ENCODE data around the gene OR10X1.

OR10X1 gene

DNA sequence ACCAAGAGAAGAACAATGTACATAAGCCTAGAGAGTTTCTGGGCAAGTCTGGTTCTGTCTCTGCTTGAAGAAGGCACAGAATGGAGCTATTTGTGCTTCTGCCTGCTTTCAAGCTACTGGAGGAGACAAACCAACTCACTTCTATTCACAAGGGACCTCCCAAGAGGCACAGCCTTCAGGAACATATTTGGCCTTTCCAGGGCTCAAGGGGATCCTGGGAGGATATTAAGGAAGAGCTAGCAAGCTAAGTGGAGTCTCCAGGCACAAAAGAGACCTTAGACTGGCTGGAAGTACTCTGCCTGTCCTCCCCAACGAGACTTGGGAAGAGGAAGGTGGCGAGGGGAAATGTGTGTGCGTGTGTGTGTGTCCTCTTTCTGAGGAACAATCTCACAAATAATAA, 25.3 kb downstream of the OR10X1 start, which contains the start of gene OR6Y1:
Gene OR6Y1, minus strand, starts transcription at position 54 of the 400 bp plus-strand sequence. CDS start 6,300 bp downstream, outside the sequence.
- TF ChIP-seq, protein P1, sequence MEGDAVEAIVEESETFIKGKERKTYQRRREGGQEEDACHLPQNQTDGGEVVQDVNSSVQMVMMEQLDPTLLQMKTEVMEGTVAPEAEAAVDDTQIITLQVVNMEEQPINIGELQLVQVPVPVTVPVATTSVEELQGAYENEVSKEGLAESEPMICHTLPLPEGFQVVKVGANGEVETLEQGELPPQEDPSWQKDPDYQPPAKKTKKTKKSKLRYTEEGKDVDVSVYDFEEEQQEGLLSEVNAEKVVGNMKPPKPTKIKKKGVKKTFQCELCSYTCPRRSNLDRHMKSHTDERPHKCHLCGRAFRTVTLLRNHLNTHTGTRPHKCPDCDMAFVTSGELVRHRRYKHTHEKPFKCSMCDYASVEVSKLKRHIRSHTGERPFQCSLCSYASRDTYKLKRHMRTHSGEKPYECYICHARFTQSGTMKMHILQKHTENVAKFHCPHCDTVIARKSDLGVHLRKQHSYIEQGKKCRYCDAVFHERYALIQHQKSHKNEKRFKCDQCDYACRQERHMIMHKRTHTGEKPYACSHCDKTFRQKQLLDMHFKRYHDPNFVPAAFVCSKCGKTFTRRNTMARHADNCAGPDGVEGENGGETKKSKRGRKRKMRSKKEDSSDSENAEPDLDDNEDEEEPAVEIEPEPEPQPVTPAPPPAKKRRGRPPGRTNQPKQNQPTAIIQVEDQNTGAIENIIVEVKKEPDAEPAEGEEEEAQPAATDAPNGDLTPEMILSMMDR (IDR thresholded peaks at IDR 0.05; ENCODE audit: borderline replicate concordance, insufficient read depth, low read depth, low read length) = no peak
- H3K4me3 ChIP-seq (ENCODE audit: low read depth, low read length) = no peak within 1 kb of the TSS

DNA sequence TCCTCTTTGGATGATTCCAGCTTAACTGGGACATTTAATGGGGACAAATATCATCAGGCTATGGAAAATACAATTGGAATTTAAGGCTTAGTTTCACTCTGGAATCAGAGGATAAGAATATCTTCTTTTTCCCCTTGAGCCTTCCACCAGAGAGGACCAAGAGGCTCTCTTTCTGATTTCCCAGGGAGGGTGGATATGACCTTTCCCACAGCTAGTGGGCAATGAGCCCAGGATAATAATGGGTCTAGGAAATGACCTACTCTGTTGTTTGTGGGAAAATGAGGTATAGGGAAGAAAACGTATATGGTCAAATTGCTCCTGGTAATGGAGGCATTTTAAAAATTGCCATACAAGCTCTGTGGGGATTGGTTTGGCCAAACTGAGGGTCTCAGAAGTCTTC, 27.4 kb downstream of the OR10X1 start:
- no peak overlapping the region for H3K4me3 ChIP-seq (ENCODE audit: low read depth, low read length)
- TF ChIP-seq, protein P1 (IDR thresholded peaks at IDR 0.05; ENCODE audit: borderline replicate concordance, insufficient read depth, low read depth, low read length) = no peak

DNA sequence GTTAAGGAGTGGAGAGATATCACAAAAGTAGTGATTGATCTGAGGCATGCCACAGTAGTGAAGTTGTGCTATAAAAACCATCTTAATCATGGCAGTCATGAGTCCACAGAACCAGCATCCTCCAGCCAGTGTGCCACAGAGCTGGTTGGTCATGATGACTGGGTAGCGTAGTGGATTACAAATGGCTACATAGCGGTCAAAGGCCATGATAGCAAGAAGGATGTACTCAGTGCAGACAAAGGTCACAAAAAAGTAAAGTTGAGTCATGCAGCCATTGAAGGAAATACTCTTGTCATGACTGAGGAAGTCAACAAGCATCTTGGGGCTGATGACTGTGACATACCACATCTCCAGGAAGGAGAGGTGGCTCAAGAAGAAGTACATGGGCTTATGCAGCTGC, 32.2 kb downstream of the OR10X1 start:
- no peak overlapping the region for H3K4me3 ChIP-seq (ENCODE audit: low read depth, low read length)
- TF ChIP-seq, protein P1 (IDR thresholded peaks at IDR 0.05; ENCODE audit: borderline replicate concordance, insufficient read depth, low read depth, low read length) = no peak

DNA sequence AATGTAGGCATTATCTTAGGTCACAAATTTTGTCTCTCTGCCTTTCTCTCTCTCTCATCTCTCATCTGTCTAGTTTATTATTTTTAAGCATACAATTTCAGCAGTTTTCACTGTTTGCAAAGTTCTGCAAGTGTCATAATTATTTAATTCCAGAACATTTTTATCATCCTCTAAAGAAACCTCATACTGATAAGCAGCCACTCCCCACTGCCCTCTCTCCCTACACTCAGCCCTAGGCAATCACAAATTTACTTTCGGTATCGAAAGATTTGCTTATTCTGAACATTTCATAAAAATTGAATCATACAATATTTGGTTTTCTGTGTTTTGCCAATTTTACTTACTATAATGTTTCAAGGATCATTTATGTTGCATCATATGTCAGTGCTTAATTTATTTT, 42.1 kb downstream of the OR10X1 start:
- no peak overlapping the region for H3K4me3 ChIP-seq (ENCODE audit: low read depth, low read length)
- TF ChIP-seq, protein P1 (IDR thresholded peaks at IDR 0.05; ENCODE audit: borderline replicate concordance, insufficient read depth, low read depth, low read length) = no peak

DNA sequence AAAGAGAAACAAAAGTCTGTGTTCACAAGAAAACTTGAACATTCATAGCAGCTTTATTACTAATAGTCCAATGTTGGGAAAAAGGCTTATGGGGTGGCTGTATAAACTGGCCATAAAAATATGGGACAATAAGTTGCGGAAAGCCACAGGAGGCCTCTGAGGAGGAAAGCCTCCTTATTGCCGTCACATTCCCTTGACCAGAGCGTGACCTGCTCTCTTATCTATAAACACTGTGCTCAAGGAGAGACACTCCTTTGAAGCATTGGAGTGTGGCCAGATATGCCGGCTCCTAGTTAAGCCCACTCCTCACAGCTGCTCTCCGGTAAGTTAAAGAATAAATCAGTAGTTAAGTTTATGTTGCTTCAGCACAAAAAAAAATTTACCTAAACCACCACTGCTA, 45.2 kb downstream of the OR10X1 start:
- TF ChIP-seq, protein P1 (IDR thresholded peaks at IDR 0.05; ENCODE audit: borderline replicate concordance, insufficient read depth, low read depth, low read length) = no peak
- no peak overlapping the region for H3K4me3 ChIP-seq (ENCODE audit: low read depth, low read length)

Data from GM12875 (cell line).